Progenitor cell of endocrine pancreas (in vitro differentiated cells): ENCODE data around the gene THRB. TPM values are rescaled to one million over a fixed set of nuclear protein-coding genes. Genes with fewer than 3 reads are reported as not detected.

ENCODE experiments used
- DNase-seq: peaks from one replicate; pipeline ENCODE4 v3.0.0; 2021; ENCODE audit warnings: low spot score; ENCODE audit not compliant: unreplicated experiment
- H3K27ac Mint-ChIP-seq: 2 replicates; pipeline ENCODE4 v1.8.0; 2021; ENCODE audit warnings: mild to moderate bottlenecking, moderate library complexity, mixed read lengths
- H3K27me3 Mint-ChIP-seq: 2 replicates; pipeline ENCODE4 v1.8.0; 2021; ENCODE audit warnings: mixed read lengths
- H3K36me3 Mint-ChIP-seq: 2 replicates; pipeline ENCODE4 v1.8.0; 2022; ENCODE audit warnings: mixed read lengths; ENCODE audit not compliant: insufficient read depth
- H3K4me1 Mint-ChIP-seq: 2 replicates; pipeline ENCODE4 v1.8.0; 2021; ENCODE audit warnings: low read depth, mixed read lengths
- H3K4me3 Mint-ChIP-seq: 2 replicates; pipeline ENCODE4 v1.8.0; 2021; ENCODE audit warnings: low read depth, mild to moderate bottlenecking, moderate library complexity, mixed read lengths
- H3K9me3 Mint-ChIP-seq: 2 replicates; pipeline ENCODE4 v1.8.0; 2021; ENCODE audit warnings: low read depth, mixed read lengths
- total RNA-seq: library from RNA; stranded (reverse); gene quantifications from 2 replicates; pipeline ENCODE4 v1.2.1, GENCODE V29; 2021
- TF ChIP-seq, protein P1 (sequence below): fragments of 200-600 bp; sonication (generic); IDR thresholded peaks from one replicate; pipeline ENCODE4 v1.5.0; 2021; ENCODE audit warnings: antibody characterized with exemption, mild to moderate bottlenecking; ENCODE audit not compliant: unreplicated experiment

Gene THRB
- total RNA-seq, 1 donor from 2014 or later, result 19.7 TPM

DNA sequence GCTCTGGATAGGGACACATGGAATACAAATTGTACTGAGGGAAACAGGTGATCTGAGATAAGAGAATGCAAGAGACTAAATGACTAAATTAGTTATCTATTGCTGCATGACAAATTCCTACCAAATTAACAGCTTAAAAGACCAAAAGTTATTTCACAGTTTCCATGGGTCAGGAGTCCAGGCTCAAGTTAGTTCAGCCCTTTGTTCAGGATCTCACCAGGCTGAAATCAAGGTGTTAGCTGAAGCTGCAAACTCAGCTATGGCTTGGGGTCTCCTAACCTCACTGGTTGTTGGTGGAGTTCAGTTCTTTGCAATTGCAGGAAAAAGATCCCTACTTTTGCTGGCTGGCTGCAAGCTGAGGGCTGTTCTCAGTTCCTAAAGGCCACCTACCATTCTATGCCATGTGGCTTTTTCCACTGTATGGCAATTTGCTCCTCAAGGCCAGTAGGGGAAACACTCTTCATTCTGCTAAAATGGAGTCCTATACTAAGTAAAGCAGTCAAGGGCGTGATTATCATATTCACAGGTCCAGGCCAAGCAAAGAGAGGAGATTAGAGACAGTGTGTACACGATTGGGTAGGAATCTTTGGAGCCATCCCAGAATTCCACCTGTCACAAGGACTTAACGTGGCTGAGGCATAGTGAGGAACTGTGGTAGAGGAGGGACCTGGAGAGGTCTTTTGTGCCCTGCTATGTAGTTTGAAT is 53.7 kb downstream of the THRB start:
- TF ChIP-seq, protein P1, sequence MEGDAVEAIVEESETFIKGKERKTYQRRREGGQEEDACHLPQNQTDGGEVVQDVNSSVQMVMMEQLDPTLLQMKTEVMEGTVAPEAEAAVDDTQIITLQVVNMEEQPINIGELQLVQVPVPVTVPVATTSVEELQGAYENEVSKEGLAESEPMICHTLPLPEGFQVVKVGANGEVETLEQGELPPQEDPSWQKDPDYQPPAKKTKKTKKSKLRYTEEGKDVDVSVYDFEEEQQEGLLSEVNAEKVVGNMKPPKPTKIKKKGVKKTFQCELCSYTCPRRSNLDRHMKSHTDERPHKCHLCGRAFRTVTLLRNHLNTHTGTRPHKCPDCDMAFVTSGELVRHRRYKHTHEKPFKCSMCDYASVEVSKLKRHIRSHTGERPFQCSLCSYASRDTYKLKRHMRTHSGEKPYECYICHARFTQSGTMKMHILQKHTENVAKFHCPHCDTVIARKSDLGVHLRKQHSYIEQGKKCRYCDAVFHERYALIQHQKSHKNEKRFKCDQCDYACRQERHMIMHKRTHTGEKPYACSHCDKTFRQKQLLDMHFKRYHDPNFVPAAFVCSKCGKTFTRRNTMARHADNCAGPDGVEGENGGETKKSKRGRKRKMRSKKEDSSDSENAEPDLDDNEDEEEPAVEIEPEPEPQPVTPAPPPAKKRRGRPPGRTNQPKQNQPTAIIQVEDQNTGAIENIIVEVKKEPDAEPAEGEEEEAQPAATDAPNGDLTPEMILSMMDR, result no peak
- no peak for DNase-seq
- no peaks in the 10 kb centered on the region for H3K9me3 Mint-ChIP-seq
- peaks cover 1% of the 10 kb centered on the region for H3K4me1 Mint-ChIP-seq
- no peak overlapping the region for H3K27ac Mint-ChIP-seq
- H3K4me3 Mint-ChIP-seq, result no peak overlapping the region
- peaks cover 4% of the 10 kb centered on the region for H3K27me3 Mint-ChIP-seq
- no peaks in the 10 kb centered on the region for H3K36me3 Mint-ChIP-seq

DNA sequence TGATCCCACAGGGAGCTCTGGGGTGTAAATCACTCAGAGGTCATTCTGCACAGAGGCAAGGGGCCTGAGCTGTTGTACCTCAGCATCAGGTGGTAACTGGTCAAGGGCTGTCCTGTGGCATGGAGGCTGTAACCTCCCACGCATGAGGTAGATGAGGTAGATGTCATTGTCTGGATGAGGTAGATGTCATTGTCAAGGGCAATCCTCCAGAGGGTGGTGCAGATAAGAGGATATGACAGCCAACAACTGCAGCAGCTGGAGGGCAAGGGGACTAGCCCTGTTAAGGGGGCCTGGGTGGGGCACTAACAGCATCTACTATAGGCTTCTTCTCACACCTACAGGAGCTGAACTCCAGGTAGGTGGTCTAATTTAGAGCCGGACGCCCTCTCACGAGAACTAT is 55.6 kb downstream of the THRB start:
- Mint-ChIP-seq H3K27ac (no peak overlapping the region), H3K4me1 (peaks cover 14% of the 10 kb centered on the region), H3K4me3 (no peak overlapping the region), H3K9me3 (no peaks in the 10 kb centered on the region), H3K27me3 (peaks cover 10% of the 10 kb centered on the region), H3K36me3 (no peaks in the 10 kb centered on the region)
- TF ChIP-seq, protein P1, result no peak
- DNase-seq, result no peak

DNA sequence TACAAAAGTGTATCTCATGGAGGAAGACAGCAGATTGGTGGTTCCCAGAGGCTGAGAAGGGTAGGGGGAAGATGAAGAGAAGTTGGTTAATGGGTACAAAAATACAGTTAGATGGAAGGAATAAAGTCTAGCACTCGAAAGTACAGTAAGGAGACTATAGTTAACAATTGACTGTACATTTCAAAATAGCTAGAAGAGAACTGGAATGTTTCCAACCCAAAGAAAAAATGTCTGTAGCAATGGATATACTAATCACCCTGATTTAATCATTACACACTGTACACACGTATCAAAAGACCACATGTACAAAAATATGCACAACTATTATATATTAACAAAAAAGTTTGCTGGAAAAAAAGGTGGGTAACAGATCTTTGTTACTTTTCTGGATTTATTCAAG is 57.3 kb downstream of the THRB start:
- peaks cover 10% of the 10 kb centered on the region for H3K27me3 Mint-ChIP-seq
- DNase-seq, result no peak
- TF ChIP-seq, protein P1, result no peak
- peaks cover 16% of the 10 kb centered on the region for H3K4me1 Mint-ChIP-seq
- no peak overlapping the region for H3K4me3 Mint-ChIP-seq
- H3K36me3 Mint-ChIP-seq, result no peaks in the 10 kb centered on the region
- no peak overlapping the region for H3K27ac Mint-ChIP-seq
- no peaks in the 10 kb centered on the region for H3K9me3 Mint-ChIP-seq

DNA sequence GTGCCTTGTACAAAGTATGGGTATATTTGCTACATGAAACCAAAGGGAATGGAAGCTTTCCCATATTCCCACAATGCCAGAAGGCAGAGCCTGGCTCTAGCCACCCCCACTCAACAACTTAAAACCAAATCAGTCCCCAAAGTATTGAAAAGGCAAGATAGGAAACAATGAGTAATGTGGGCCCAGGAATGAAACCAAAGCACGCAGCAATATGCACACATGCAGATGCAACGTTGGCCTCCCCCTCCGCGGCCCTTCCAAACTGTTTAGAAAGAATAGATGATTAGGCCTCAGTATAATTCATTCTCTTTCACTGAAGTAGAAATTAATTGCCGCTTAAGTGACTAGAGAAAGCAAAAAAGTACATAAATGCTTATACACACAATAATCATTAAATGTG is 59.1 kb downstream of the THRB start:
- TF ChIP-seq, protein P1, result no peak
- no peaks in the 10 kb centered on the region for H3K36me3 Mint-ChIP-seq
- no peak overlapping the region for H3K27ac Mint-ChIP-seq
- no peak for DNase-seq
- H3K4me3 Mint-ChIP-seq, result no peak overlapping the region
- H3K27me3 Mint-ChIP-seq, result peaks cover 10% of the 10 kb centered on the region
- peaks cover 2% of the 10 kb centered on the region for H3K9me3 Mint-ChIP-seq
- peaks cover 16% of the 10 kb centered on the region for H3K4me1 Mint-ChIP-seq

DNA sequence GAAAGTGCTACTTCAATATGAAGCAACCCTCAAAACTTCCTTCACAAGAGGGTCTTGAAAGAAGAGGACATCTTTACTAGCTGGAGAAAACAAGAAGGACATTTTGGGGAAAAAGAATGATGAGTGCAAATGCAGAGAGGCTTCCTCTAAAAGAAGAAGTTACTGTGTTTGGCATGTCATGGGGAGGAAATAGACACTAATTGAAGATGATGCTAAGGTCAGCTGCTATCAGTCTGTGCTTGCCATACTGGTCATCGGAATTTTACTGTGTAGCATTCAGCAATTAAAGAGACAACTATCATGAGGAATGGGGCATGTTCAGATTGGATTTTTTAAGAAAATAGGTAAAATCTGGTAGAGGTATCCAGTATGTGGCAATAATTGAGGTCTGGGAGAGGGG is 60.0 kb downstream of the THRB start:
- Mint-ChIP-seq H3K27ac (no peak overlapping the region), H3K27me3 (peaks cover 10% of the 10 kb centered on the region), H3K4me1 (peaks cover 16% of the 10 kb centered on the region), H3K36me3 (no peaks in the 10 kb centered on the region), H3K4me3 (no peak overlapping the region), H3K9me3 (peaks cover 8% of the 10 kb centered on the region)
- TF ChIP-seq, protein P1, result no peak
- DNase-seq, result no peak
